Medulla oblongata (tissue), 1 donor: Measurements from ENCODE around the gene GMFB.

Experiments
- DNase-seq: peaks from one replicate; pipeline ENCODE4 v3.0.0-alpha.2; 2015; ENCODE audit errors: extremely low spot score

Gene GMFB

GRCh38 chr14:54488646-54489317 lies at the start of gene GMFB:
Gene GMFB, minus strand, starts transcription at chr14:54488980. Its CDS starts 53 bp downstream, at chr14:54488927.
- peak; percentile 89 for DNase-seq

- no peak for DNase-seq
Observed at GRCh38 chr14:54538055-54538454, 49.3 kb upstream of the GMFB start.

DNA sequence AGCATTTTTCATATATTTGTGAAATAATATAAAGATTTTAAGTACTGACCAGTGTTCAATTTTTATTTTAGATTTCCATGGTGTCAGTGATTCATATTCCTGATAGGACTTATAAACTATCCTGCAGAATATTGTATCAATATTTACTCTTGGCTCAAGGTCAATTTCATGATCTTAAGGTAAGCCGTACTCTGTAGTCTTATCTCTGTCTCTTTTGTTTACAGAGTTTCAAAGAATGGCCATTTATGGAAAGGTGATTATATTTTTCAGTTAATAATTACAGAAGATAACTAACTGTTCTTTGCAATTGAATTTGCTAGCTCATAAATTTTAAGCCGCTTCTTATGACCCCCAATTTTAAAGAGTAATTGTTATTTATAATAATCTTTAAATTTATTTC lies 48.9 kb upstream of the GMFB start:
- no peak for DNase-seq

- no peak for DNase-seq
Observed at GRCh38 chr14:54535646-54536045, 46.9 kb upstream of the GMFB start.

GRCh38 chr14:54535126-54535525 lies 46.3 kb upstream of the GMFB start:
- no peak for DNase-seq

GRCh38 chr14:54533100-54533499 lies 44.3 kb upstream of the GMFB start:
- no peak for DNase-seq

GRCh38 chr14:54532111-54533012 lies 43.6 kb upstream of the GMFB start:
- DNase-seq: no peak

DNA sequence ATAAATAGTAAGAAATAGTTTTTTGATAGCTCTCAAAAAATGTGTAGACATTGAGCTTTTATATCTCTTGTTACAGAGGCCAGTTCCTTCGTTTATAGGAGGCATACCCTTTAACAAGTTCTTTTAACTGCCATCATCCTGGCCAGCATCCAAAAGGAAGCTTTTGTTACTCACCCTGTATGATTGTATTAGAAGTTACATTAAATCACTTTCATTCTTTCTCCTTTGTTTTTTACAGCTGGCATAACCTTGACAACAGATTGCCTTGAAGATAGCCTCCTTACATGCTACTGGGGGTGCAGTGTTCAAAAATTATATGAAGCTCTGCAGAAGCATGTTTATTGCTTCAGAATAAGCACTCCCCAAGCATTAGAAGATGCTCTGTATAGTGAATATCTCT lies 41.0 kb upstream of the GMFB start:
- no peak for DNase-seq

GRCh38 chr14:54528973-54529372 lies 40.2 kb upstream of the GMFB start:
- DNase-seq: no peak

GRCh38 chr14:54524410-54524809 lies 35.6 kb upstream of the GMFB start:
- DNase-seq: no peak

DNA sequence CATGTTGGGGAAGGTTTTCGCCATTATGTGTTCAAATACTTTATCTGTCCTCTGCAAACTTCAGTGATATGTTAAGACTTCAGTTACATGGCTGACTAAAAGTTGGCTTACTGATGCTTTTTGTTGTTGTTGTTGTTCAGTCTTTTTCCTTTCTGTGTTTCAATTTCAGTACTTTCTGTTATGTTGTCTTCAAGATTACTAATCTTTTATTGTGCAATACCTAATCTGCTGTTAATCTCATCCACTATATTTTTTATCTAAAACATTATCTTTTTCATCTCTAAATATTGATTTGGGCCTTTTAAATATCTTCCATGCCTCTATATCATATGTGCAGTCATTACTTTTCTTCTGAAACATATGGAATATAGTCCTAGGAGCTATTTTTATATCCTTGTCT lies 27.9 kb upstream of the GMFB start:
- DNase-seq: no peak

GRCh38 chr14:54515670-54516069 lies 26.9 kb upstream of the GMFB start:
- DNase-seq: no peak

GRCh38 chr14:54512393-54512792 lies 23.6 kb upstream of the GMFB start:
- DNase-seq: no peak

DNA sequence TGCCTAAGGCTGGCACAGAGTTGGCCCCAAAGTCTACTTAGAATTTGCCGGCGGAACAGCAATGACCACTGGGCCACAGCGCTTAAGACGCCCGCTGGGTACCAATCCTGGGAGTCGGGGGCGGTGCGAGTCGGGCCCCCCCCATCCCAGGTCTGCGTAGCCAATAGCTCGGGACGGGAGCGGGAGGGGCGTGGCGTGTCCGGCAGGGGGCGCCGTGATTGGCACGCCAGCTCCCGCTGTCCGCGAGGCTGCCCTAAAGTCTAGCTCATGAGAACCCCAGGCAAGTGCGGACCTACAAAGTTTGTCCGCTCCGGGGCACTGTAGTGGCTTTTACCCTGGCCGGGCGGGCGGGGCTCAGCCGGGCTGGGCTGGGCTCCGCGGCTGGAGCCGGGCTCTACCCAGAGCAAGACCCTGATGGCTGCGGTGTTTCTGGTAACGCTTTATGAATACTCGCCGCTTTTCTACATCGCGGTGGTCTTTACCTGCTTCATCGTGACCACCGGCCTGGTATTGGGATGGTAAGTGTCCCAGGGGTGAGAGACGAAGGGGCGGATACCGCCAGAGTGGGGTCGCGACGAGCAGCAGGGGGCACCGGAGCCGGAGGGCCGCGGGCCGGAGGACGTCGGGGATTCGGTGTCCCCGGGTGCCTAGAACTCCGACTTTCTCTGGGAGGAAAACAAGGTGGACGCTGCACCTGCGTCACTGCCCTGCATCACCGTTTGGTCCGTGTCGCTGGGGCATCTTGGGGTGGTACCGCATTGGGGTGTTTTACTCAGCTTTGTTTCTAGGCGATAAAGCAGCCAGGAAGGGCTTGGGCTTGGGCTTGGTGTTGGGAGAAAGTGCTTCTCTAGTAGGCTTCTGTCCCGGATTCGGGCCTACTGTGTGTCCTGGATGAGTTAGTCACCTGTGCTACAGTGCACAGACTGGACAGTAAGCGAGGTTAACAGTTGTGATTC lies 21.0 kb upstream of the GMFB start, which contains the start of gene CGRRF1:
Gene CGRRF1, plus strand, starts transcription at position 361 of the 956 bp plus-strand sequence. Its CDS starts 54 bp downstream, at position 415.
- peak; percentile 98 for DNase-seq

- DNase-seq: peak; percentile 49
Observed at GRCh38 chr14:54503486-54503885, 14.7 kb upstream of the GMFB start.

- peak; percentile 16 for DNase-seq
Observed at GRCh38 chr14:54502602-54503001, 13.8 kb upstream of the GMFB start.

- DNase-seq: no peak
Observed at GRCh38 chr14:54501480-54501879, 12.7 kb upstream of the GMFB start.

DNA sequence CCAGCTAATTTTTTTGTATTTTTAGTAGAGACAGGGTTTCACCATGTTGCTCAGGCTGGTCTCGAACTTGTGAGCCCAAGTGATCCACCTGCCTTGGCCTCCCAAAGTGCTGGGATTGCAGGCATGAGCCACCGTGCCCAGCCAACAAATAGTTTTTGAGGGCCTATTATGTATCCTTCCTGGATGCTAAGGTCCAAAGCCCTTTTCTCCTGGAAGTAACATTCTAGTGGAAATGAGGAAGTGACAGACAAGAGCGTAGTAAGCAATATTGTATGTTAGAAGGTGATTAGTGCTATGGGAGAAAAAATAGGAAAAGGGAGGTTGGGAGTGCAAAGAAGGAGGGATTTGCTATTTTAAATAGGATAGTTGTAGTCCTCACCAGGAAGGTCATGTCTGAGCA lies 12.0 kb upstream of the GMFB start:
- DNase-seq: no peak

- DNase-seq: no peak
Observed at GRCh38 chr14:54498579-54498978, 9.8 kb upstream of the GMFB start.

DNA sequence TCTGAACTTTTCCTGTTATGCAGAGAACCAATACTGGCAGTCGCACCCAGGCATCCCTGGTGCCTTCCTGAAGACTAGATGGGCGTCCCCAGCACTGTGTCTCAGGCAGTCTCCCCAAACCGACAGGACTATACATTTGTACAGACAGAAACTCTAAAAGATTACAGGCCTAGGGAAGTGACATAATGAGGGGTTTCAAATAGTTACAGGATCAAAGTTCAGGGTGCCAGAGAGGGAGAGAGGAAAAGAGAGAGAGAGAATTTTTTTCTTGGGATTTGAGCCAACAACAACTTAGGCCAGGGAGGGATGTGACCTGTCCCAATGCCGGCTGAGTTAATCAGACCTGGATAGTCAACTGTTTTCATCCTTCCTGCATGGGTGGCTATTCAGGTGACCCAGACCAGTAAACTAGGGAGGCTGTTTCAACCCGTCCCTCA lies 9.3 kb upstream of the GMFB start:
- DNase-seq: no peak

- DNase-seq: no peak
Observed at GRCh38 chr14:54497224-54497623, 8.4 kb upstream of the GMFB start.

DNA sequence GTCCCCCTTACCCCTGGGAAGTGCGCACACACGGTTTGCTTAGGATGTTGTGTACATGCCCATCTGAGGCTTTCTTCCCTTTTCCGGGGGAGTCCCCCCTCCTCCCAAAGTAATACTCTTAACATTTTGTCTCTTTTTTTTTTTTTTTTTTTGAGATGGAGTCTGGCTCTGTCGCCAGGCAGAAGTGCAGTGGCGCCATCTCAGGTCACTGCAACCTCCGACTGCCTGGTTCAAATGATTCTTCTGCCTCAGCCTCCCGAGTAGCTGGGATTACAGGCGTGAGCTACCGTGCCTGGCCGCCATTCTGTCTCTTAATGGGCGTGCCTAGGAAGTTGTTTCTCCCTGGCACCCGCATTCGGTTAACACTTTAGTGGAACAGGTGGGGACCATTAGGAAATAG lies 4.5 kb upstream of the GMFB start:
- DNase-seq: no peak
